Hepatocyte (in vitro differentiated cells): ENCODE measurements around the gene RNF144B. TPM values are rescaled to one million over a fixed set of nuclear protein-coding genes. Genes with fewer than 3 reads are reported as not detected.

Experiments used
- DNase-seq: peaks from one replicate; pipeline ENCODE4 v3.0.0-alpha.2; 2016; ENCODE audit warnings: low spot score
- H2AFZ ChIP-seq: fragments of 200-600 bp; sonication (generic); 2 replicates; pipeline ENCODE4 v1.6.0; 2016; ENCODE audit warnings: antibody characterized with exemption, mild to moderate bottlenecking
- H3K27ac ChIP-seq: fragments of 200-600 bp; sonication (generic); 2 replicates; pipeline ENCODE4 v1.5.1; 2016; ENCODE audit warnings: mild to moderate bottlenecking
- H3K27me3 ChIP-seq: fragments of 200-600 bp; sonication (generic); 2 replicates; pipeline ENCODE4 v1.6.1; 2016
- H3K36me3 ChIP-seq: fragments of 200-600 bp; sonication (generic); replicated peaks from 2 replicates; pipeline ENCODE4 v1.5.1; 2016; ENCODE audit warnings: low read depth; ENCODE audit not compliant: insufficient read depth
- H3K4me1 ChIP-seq: fragments of 200-600 bp; sonication (generic); 2 replicates; pipeline ENCODE4 v1.5.1; 2016; ENCODE audit warnings: mild to moderate bottlenecking, moderate library complexity; ENCODE audit not compliant: insufficient read depth
- H3K4me2 ChIP-seq: fragments of 200-600 bp; sonication (generic); 2 replicates; pipeline ENCODE4 v1.6.0; 2016
- H3K4me3 ChIP-seq: fragments of 200-600 bp; sonication (generic); 2 replicates; pipeline ENCODE4 v1.5.1; 2016; ENCODE audit warnings: mild to moderate bottlenecking
- H3K79me2 ChIP-seq: fragments of 200-600 bp; sonication (generic); 2 replicates; pipeline ENCODE4 v1.6.0; 2017; ENCODE audit warnings: mild to moderate bottlenecking
- H3K9me2 ChIP-seq: fragments of 200-600 bp; sonication (generic); replicated peaks from 2 replicates; pipeline ENCODE4 v1.6.0; 2017; ENCODE audit warnings: mild to moderate bottlenecking; ENCODE audit not compliant: insufficient read depth
- H3K9me3 ChIP-seq: fragments of 200-600 bp; sonication (generic); 2 replicates; pipeline ENCODE4 v1.5.1; 2016; ENCODE audit warnings: low read depth, mild to moderate bottlenecking
- H4K20me1 ChIP-seq: fragments of 200-600 bp; sonication (generic); 2 replicates; pipeline ENCODE4 v1.6.0; 2016; ENCODE audit warnings: mild to moderate bottlenecking; ENCODE audit not compliant: insufficient read depth, poor library complexity, severe bottlenecking
- EZH2 ChIP-seq: fragments of 200-600 bp; sonication (generic); IDR thresholded peaks from 2 replicates; pipeline ENCODE4 v1.6.1; 2016; ENCODE audit warnings: antibody characterized with exemption, mild to moderate bottlenecking, borderline replicate concordance
- EZH2phosphoT487 ChIP-seq: fragments of 200-600 bp; sonication (generic); IDR thresholded peaks from one replicate; pipeline ENCODE4 v1.6.1; 2018; ENCODE audit warnings: antibody characterized with exemption, mild to moderate bottlenecking, low read depth, moderate library complexity; ENCODE audit not compliant: unreplicated experiment, severe bottlenecking
- WGBS: methylation state at CpG from one replicate; pipeline ENCODE4 v1.1.6; 2016; ENCODE audit warnings: low lambda C conversion rate; ENCODE audit errors: missing lambda C conversion rate; 5-methylcytosine and 5-hydroxymethylcytosine counted together
- polyA plus RNA-seq: library from polyadenylated mRNA; unstranded; fragments of >200 nt; fragmentation: Nextera tagmentation; extraction: Ambion mirVana; gene quantifications from 2 replicates; pipeline ENCODE4 v1.2.1, GENCODE V29; 2016
- total RNA-seq: library from RNA; depleted of rRNA; stranded (reverse); fragments of >200 nt; gene quantifications from 2 replicates; pipeline ENCODE4 v1.2.3, GENCODE V29; 2014
- TF ChIP-seq, protein P1 (sequence below): fragments of 200-600 bp; sonication (generic); IDR thresholded peaks from 2 replicates; pipeline ENCODE4 v1.5.1; 2016; ENCODE audit warnings: antibody characterized with exemption, mild to moderate bottlenecking; ENCODE audit not compliant: poor library complexity

Gene RNF144B
- total and polyA plus RNA-seq, 2 experiments from 2014 or later = 0.37 to 2.2 TPM

DNA sequence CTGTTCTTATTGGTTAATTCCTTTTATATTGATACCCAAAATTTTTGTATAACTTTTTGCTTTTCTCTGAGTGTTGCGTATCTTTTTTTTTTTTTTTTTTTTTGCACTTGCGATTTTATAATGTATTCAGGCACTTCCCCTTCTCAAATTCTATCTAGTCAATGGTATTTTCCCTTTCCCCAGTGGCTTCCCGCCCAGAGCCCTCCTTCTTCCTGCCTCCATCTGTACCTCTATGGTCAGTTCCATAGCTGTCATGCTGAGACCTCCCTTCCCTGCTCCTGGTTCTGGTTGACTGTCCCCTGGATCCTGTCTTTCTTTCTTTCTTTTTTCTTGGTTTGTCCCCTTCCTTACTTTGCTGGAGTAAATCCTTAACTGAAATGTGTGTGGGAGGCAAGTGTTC is 94.7 kb downstream of the RNF144B start:
- no peak for DNase-seq
- WGBS = 95% methylated on average over 3 of the region's 3 CpGs
- Histone ChIP-seq H3K9me2 (no peaks in the 10 kb centered on the region), H2AFZ (no peak overlapping the region), H3K9me3 (no peaks in the 10 kb centered on the region), H3K36me3 (no peaks in the 10 kb centered on the region), H3K27me3 (peaks cover 2% of the 10 kb centered on the region), H3K27ac (no peak overlapping the region), H4K20me1 (no peaks in the 10 kb centered on the region), H3K4me2 (no peak overlapping the region), H3K4me3 (no peak overlapping the region), H3K79me2 (no peaks in the 10 kb centered on the region), H3K4me1 (no peaks in the 10 kb centered on the region)
- TF ChIP-seq EZH2 = no peak
- TF ChIP-seq EZH2phosphoT487 = no peak
- TF ChIP-seq, protein P1, sequence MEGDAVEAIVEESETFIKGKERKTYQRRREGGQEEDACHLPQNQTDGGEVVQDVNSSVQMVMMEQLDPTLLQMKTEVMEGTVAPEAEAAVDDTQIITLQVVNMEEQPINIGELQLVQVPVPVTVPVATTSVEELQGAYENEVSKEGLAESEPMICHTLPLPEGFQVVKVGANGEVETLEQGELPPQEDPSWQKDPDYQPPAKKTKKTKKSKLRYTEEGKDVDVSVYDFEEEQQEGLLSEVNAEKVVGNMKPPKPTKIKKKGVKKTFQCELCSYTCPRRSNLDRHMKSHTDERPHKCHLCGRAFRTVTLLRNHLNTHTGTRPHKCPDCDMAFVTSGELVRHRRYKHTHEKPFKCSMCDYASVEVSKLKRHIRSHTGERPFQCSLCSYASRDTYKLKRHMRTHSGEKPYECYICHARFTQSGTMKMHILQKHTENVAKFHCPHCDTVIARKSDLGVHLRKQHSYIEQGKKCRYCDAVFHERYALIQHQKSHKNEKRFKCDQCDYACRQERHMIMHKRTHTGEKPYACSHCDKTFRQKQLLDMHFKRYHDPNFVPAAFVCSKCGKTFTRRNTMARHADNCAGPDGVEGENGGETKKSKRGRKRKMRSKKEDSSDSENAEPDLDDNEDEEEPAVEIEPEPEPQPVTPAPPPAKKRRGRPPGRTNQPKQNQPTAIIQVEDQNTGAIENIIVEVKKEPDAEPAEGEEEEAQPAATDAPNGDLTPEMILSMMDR = no peak

DNA sequence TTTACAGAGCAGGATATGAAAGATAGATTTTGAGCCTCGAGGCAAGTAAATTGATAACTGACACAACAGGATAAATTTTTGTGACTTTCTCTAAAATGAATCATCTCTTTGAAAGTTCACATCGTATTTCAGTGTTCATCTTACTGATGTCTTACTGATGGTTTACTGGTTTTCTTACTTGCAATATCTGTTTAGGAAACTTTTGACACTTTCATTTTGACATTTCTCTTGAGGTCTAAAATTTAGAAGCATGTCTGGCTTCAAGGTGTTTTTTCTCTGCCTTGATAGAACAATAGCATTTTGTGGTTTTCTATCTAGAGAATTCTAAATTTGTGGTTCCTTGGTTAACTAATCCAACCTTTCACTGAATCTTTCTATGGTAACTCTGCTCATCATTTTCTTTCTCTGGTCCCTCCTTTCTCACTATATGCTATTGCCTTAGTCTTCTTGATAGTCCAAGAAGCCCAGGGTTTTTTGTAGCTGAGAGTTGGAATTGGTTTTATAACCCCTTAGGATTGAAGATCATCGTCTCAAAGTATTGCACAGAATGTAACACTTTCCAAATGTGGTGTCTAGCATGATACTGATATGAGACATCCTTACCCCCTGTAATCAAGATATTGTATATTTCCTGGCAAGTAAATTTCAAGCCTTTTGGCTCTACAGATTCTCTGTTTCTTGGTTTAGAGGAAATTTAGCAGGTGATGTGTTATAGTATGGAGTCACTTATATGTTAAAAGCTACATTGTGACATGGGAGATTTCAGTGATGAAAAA is 98.7 kb downstream of the RNF144B start:
- no peak for DNase-seq
- 57% methylated on average over 3 of the region's 3 CpGs for WGBS
- H3K9me3 ChIP-seq = no peaks in the 10 kb centered on the region

DNA sequence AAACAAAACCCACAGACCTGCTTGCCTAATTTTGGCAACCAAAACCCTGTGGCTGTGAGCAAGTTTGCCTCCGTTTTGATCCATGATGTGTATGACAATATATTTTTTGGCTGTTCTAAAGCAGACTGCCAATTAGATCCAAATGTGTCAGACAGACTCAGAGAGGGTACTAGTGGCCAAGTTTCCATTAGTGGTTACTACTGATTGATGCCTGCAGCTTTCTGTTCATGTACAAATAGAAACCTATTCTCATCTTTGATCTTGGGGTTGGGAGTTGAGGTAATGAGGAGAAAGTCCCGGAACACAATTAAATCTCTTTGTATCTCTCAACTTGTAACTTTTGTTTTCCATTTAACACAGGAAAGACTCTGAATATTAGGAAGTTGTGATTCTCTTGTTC is 100.9 kb downstream of the RNF144B start:
- no peak overlapping the region for H3K4me2 ChIP-seq
- peaks cover 2% of the 10 kb centered on the region for H3K27me3 ChIP-seq
- no peak overlapping the region for H3K4me3 ChIP-seq
- H2AFZ ChIP-seq = no peak overlapping the region
- WGBS = 73% methylated on average over 2 of the region's 2 CpGs
- H3K9me2 ChIP-seq = no peaks in the 10 kb centered on the region
- no peaks in the 10 kb centered on the region for H3K36me3 ChIP-seq
- H3K9me3 ChIP-seq = no peaks in the 10 kb centered on the region
- no peaks in the 10 kb centered on the region for H4K20me1 ChIP-seq
- TF ChIP-seq, protein P1 = no peak
- TF ChIP-seq EZH2phosphoT487 (no peak), EZH2 (no peak)
- no peaks in the 10 kb centered on the region for H3K4me1 ChIP-seq
- DNase-seq = no peak
- peak overlapping the region; percentile 31 for H3K27ac ChIP-seq
- no peaks in the 10 kb centered on the region for H3K79me2 ChIP-seq

More for the DNA sequence above, 98.7 kb downstream of the RNF144B start:
- H3K36me3 ChIP-seq = no peaks in the 10 kb centered on the region
- H3K4me3 ChIP-seq = no peak overlapping the region
- no peaks in the 10 kb centered on the region for H3K9me2 ChIP-seq
- no peaks in the 10 kb centered on the region for H4K20me1 ChIP-seq
- H3K79me2 ChIP-seq = no peaks in the 10 kb centered on the region
- H3K4me1 ChIP-seq = no peaks in the 10 kb centered on the region
- H3K4me2 ChIP-seq = no peak overlapping the region
- H2AFZ ChIP-seq = no peak overlapping the region
- H3K27ac ChIP-seq = no peak overlapping the region
- H3K27me3 ChIP-seq = peaks cover 2% of the 10 kb centered on the region
- TF ChIP-seq EZH2phosphoT487 (no peak), EZH2 (no peak)
- TF ChIP-seq, protein P1 = no peak
